Ammon's horn (tissue), 1 donor: ENCODE measurements around the gene TOR1B.
"Not testable (repeated sequence)": the region's sequence is repeated elsewhere in the genome, so short reads cannot be mapped to it uniquely, and the experiment has no call there.

Experiments
- DNase-seq: peaks from one replicate; pipeline ENCODE4 v3.0.0-alpha.2; 2016; ENCODE audit warnings: low spot score

The TOR1B gene

GRCh38 chr9:129776938-129777768 lies 25.8 kb upstream of the TOR1B start:
- DNase-seq: peak; percentile 64

GRCh38 chr9:129777769-129778130 lies 25.2 kb upstream of the TOR1B start:
- DNase-seq: no peak

- no peak for DNase-seq
Measured at GRCh38 chr9:129778469-129778868, 24.5 kb upstream of the TOR1B start.

GRCh38 chr9:129779560-129780190 lies 23.3 kb upstream of the TOR1B start:
- DNase-seq: no peak

- DNase-seq: no peak
Measured at GRCh38 chr9:129781131-129781530, 21.9 kb upstream of the TOR1B start.

- no peak for DNase-seq
Measured at GRCh38 chr9:129781981-129782380, 21.0 kb upstream of the TOR1B start.

GRCh38 chr9:129783516-129784361 lies 19.2 kb upstream of the TOR1B start:
- DNase-seq: peak; percentile 67

GRCh38 chr9:129784970-129785369 lies 18.0 kb upstream of the TOR1B start:
- not testable (repeated sequence) for DNase-seq

GRCh38 chr9:129785866-129786265 lies 17.1 kb upstream of the TOR1B start:
- no peak for DNase-seq

GRCh38 chr9:129786481-129786880 lies 16.5 kb upstream of the TOR1B start:
- DNase-seq: no peak

GRCh38 chr9:129794549-129794948 lies 8.4 kb upstream of the TOR1B start:
- DNase-seq: no peak

- DNase-seq: not testable (repeated sequence)
Measured at GRCh38 chr9:129796029-129796428, 7.0 kb upstream of the TOR1B start.

- DNase-seq: no peak
Measured at GRCh38 chr9:129798973-129799372, 4.0 kb upstream of the TOR1B start.

GRCh38 chr9:129801504-129801903 lies 1.5 kb upstream of the TOR1B start:
- DNase-seq: no peak

- no peak for DNase-seq
Measured at GRCh38 chr9:129803676-129804060, 684 bp downstream of the TOR1B start.

GRCh38 chr9:129806061-129806460 lies 3.1 kb downstream of the TOR1B start:
- no peak for DNase-seq

- no peak for DNase-seq
Measured at GRCh38 chr9:129809346-129809745, 6.4 kb downstream of the TOR1B start.

GRCh38 chr9:129810116-129810515 lies 7.1 kb downstream of the TOR1B start:
- DNase-seq: no peak

- DNase-seq: no peak
Measured at GRCh38 chr9:129810788-129811187, 7.8 kb downstream of the TOR1B start.

GRCh38 chr9:129811967-129812363 lies 9.0 kb downstream of the TOR1B start:
- no peak for DNase-seq

- no peak for DNase-seq
Measured at GRCh38 chr9:129812385-129812784, 9.4 kb downstream of the TOR1B start.

- no peak for DNase-seq
Measured at GRCh38 chr9:129813661-129814060, 10.7 kb downstream of the TOR1B start.
